C1 segment of cervical spinal cord (tissue), 14 donors: ENCODE measurements around the gene FAM209A.
"Not testable (repeated sequence)": the region's sequence is repeated elsewhere in the genome, so short reads cannot be mapped to it uniquely, and the experiment has no call there.

Source experiments
- DNase-seq, 14 donors: peaks; one replicate each; lab custom pipeline; 2025; lab: John Stamatoyannopoulos, UW

Gene FAM209A, protein sequence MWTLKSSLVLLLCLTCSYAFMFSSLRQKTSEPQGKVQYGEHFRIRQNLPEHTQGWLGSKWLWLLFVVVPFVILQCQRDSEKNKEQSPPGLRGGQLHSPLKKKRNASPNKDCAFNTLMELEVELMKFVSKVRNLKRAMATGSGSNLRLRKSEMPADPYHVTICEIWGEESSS

GRCh38 chr20:56524444-56524843 is at the start of gene FAM209A:
TSS of gene FAM209A (plus strand) at chr20:56524744. CDS start at chr20:56524809, 65 bp downstream.
- not testable (repeated sequence) for DNase-seq

DNA sequence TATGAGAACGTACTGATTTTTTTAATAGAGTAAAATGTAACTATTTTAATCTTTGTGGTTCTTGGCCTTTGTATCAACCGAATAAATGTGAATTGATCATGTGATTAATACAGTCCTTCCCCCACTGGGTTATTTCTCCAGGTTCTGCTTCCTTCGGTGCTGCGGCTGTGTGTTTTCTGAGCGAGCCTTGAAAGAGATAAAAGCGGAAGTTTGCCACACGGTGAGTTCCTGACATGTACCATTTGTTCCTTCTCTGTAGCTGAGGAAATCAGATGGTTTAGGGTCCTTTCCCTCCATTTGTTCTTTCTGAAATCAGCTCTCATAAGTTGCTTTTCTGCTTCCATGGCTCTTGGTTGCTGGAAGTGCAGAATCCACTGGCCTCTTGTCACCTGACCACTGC is 40.6 kb upstream of the FAM209A start:
- DNase-seq, result peak in 1 of 14 donors; percentile 31

DNA sequence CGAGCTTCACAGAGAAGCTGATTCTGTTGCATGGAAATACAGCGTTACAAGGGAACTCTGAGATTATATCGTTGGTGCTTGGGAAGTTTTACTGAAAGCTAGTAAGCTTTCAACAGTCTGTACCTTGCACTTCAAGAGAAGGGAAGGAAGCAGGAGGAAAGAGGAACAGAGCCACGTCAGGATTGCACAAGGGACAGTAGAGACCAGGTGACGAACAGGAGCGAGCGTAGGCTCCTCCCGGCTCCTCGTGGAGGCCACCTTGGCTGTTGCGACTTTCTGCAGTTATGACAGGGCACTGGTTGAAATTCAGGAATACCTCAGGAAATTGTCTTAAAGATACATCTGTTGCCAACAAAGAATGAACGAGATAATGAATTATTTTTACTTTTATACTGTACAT is 37.3 kb upstream of the FAM209A start:
- peak in 2 of 14 donors; percentile 5 to 8 for DNase-seq

GRCh38 chr20:56488566-56488965 is 36.0 kb upstream of the FAM209A start:
- DNase-seq, result no peak

DNA sequence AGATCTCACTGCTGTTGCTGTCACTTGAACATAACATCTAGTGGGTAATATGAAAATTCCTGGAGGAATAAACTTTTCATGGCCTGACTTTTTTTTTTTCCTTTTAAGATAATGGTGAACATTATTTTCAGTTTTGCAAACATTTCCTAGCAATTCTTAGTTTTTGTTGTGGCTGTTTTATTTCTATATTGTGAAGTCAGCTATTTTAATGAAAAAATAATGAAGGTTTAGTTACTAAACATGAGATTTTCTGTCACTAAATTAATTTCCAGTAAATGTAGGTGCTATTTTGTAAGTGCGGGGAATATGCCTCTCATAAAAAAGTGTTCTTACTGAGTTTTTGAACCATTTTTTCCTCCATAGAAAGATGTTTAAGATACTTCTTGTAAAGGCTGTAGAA is 23.4 kb upstream of the FAM209A start:
- no peak for DNase-seq

- no peak for DNase-seq
Observed at GRCh38 chr20:56503916-56504315, 20.6 kb upstream of the FAM209A start.

DNA sequence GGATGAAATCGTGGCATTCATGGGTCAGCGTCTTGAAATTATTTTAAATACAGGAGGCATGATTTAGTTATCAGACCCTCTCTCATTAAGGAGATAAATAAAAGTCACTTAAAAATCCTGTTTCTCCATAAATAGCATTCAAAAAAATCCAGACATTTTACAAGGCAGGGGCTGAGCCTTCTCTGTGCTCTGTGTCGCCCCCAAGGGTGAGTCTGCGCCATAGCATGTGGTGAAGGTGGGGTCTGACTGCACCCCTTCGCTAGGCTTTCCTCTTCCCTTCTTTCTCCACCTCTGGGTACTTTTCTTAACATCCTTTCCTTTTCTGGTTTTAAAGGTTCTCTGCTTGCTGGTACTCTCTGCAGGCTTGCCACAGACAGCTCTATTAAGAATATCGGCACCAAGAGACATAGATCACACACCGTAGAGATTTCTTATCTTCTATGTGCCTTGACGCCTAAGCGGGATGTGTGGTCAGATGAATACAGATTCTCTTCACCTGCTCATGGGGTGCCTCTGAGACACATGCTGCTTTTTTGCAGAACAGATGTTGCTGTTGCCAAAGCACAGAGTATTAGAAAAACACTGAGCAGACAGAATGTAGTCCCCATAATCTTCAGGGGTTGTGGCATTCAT is 20.1 kb upstream of the FAM209A start:
- no peak for DNase-seq

GRCh38 chr20:56506103-56506502 is 18.4 kb upstream of the FAM209A start:
- DNase-seq, result no peak

DNA sequence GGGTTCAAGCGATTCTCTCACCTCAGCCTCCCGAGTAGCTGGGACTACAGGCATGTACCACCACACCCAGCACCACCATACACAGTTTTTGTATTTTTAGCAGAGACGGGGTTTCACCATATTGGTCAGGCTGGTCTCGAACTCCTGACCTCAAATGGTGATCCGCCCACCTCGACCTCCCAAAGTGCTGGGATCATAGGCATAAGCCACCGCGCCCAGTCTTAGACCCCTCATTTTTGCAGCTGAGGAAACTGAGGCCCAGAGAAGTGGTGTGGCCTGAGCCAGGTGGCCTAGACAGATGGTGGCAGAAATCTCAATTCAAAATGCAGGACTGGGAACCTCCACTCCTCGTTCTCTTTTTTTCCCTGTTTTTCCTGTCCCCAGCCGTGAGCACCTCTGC is 12.6 kb upstream of the FAM209A start:
- no peak for DNase-seq

DNA sequence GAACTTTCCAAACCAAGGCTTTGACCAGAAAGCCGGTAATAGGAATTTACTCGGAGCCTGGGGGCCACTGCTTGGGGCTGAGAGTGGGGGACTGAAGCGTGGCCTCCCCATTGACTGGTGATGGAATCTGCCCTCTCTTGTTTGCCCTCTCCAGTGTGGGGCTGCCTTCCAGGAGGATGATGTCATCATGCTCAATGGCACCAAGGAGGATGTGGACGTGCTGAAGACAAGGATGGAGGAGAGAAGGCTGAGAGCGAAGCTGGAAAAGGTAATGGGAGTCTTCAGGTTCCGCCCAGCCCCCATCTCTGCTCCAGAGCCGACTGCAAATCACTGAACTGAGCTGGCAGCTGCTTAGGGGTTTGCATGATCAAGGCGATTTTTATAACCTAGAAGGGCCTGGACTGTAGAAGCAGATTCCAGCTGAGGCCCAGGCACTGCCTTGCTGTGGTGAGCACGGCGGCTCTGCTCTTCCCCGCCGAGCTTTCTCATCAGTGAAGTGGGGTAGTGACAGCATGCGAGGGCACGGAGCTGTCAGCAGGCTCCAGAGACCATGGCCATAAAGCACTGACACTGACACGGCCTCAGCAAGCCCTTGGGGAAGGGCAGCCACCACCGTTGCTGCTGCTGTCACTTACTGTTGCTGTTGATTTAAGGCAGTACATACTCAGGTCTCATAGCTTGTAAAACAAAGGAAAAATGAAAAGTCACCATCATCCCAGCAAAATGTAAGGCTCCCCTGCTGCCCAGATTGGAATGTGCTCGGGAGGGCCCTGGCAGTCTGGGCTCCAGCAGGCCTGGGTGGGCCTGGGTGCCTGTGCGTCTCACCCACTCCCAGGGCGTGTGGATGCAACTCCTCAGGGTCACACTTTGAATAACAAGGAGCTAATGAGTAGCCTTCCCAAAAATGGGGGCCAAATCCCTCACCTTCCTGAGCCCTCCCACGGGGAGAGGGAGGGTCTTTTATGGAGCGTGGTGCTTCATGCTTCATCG is 11.1 kb upstream of the FAM209A start:
- DNase-seq, result no peak

GRCh38 chr20:56516631-56517030 is 7.9 kb upstream of the FAM209A start:
- DNase-seq, result peak in 11 of 14 donors; percentile 2 to 46 (median 26)

DNA sequence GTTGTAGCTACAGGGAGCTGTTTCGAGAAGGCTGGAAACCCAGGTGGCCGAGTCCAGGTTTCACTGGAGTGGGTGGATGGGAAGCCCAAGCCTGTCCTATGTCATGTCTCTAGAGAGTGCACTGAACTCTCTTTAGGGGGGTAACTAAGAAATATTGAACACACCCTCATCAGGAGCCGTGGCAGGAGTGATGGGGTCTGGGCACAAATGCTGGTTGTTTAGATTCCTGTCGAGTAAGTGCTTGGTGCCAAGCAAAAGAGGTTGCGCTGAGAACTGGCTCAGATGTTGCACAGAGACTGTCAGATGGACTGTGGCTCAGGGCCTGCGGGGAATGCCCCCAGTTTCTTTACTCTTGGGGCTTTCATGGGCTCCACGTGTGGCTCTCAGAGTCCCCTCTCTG is 7.3 kb upstream of the FAM209A start:
- peak in 1 of 14 donors; percentile 8 for DNase-seq

DNA sequence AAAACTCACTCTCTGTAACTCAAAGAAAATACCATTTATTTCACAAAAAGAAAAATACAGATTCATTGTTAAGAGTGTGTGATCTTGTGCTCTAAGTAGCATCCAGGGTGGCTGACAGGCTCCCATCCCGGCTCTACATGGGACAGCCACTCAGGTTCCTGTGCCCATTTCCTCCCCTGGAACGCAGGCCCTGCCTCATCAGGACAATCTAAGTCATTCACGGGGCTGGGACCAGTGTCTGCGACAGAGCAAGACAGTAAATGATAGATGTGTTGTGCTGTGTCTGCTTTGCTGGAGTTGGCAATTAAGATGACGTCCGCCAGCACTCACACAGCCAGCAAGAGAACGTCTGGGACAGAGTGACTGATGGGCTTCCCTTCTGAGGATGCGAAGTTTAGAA is 6.9 kb upstream of the FAM209A start:
- peak in 3 of 14 donors; percentile 11 to 29 (median 22) for DNase-seq

- DNase-seq, result peak in 1 of 14 donors; percentile 14
Observed at GRCh38 chr20:56518126-56518525, 6.4 kb upstream of the FAM209A start.

DNA sequence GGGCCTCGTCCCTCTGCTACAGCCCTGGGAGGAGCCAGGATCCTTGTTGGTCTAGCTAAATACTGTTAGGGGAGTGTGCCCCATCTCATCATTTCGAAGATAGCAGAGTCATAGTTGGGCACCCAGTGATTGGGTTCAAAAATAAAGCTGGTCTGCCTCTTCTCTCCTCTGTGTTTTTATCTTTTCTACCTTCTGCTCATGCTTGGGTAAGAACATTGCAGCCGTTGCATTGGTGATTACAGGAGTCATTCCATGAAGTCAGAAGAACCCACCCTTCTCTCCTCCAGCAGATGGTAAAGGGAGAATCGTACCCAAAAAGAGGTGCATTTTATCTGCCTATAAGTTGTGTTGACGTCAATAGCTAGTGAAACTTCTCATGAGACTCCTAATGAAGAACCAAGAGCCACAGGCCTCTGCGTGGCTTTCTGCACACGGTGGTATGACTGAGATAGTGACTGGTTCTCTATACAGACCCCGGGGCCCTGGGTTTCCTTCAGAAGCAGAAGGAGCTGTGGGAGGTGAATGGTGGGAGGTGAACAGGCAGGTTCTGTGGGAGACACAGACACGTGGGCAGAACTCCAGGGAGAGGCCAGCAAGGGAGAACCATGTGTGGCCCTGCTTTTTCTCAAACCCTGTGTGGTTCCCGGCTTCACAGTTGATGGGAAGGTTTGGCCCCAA is 5.7 kb upstream of the FAM209A start:
- DNase-seq, result no peak

GRCh38 chr20:56519551-56519950 is 5.0 kb upstream of the FAM209A start:
- no peak for DNase-seq

DNA sequence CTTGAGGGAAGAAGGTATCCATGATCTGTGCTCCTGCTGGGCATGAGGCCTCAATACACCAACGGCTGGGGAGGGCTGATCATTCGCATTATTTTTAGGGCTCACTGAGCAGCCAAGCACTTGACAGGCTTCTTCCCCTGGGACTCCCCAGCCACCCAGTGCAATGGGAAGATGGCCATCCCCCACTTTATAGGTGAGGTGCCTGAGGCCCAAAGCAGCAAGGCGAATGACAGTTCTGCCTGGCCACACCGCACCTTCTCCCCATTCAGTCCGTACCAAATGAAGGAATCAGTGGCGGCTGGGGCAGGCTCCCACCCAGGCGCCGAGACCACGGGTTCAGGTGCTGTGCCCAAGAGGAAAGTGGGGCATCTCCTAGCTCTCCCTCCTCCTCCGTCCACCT is 4.4 kb upstream of the FAM209A start:
- DNase-seq, result no peak

DNA sequence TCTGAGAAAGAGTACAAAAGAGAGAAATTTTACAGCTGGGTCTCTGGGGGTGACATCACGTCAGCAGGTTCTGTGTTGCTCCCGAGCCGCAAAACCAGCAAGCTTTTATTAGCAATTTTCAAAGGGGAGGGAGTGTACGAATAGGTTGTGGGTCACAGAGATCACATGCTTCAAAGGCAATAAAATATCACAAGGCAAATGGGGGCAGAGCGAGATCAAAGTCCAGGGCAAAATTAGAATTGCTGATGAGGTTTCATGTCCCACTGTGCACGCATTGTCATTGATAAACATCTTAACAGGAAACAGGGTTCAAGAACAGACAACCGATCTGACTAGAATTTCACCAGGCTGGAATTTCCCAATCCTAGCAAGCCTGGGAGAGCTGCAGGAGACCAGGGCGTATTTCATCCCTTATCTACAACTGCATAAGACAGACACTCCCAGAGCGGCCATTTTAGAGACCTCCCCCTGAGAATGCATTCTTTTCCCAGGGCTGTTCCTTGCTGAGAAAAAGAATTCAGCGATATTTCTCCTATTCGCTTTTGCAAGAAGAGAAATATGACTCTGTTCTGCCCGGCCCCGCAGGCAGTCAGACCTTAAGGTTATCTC is 3.7 kb upstream of the FAM209A start:
- not testable (repeated sequence) for DNase-seq

- no peak for DNase-seq
Observed at GRCh38 chr20:56522311-56522710, 2.2 kb upstream of the FAM209A start.

DNA sequence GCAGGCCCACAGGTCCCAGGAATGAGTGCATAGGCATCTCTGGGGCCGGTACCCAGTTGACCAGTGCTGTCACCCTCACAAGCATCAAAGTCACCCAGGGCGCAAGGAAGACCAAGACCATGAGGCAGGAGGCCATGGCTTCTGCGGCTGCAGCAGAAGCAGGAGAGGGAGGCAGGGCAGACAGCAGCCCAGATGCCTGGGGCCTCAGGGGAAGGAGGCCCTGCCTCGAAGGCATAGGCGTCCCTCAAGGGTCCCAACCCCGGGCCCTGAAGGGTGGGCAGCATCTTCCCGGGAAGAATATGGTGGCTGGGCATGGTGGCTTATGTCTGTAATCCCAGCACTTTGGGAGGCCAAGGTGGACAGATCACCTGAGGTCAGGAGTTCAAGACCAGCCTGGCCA is 3.0 kb downstream of the FAM209A start:
- no peak for DNase-seq

GRCh38 chr20:56532946-56533345 is 8.4 kb downstream of the FAM209A start, which contains the start of gene FAM209B:
TSS of gene FAM209B (plus strand) at chr20:56533246. CDS start at chr20:56533342, 96 bp downstream.
- DNase-seq, result not testable (repeated sequence)
